ENCODE data around the gene SOBP. TPM values are rescaled to one million over a fixed set of nuclear protein-coding genes. Genes with fewer than 3 reads are reported as not detected.

Gene SOBP
- total RNA-seq, 4 donors from 2014 or later: 0.15 to 3.8 (median 1.6) TPM

GRCh38 chr6:107658920-107659865, 169.3 kb downstream of the SOBP start:
- peaks cover 0 to 16% (median 0%) of the 10 kb centered on the region in 3 donors for H3K4me1 ChIP-seq
- H3K27ac ChIP-seq: peak overlapping the region in 1 of 4 donors; percentile 61
- peaks cover 0 to 17% (median 0%) of the 10 kb centered on the region in 4 donors for H3K27me3 ChIP-seq
- no peaks in the 10 kb centered on the region for H3K36me3 ChIP-seq
- TF ChIP-seq POLR2A (IDR thresholded peaks at IDR 0.05): no peak
- TF ChIP-seq, protein P1, sequence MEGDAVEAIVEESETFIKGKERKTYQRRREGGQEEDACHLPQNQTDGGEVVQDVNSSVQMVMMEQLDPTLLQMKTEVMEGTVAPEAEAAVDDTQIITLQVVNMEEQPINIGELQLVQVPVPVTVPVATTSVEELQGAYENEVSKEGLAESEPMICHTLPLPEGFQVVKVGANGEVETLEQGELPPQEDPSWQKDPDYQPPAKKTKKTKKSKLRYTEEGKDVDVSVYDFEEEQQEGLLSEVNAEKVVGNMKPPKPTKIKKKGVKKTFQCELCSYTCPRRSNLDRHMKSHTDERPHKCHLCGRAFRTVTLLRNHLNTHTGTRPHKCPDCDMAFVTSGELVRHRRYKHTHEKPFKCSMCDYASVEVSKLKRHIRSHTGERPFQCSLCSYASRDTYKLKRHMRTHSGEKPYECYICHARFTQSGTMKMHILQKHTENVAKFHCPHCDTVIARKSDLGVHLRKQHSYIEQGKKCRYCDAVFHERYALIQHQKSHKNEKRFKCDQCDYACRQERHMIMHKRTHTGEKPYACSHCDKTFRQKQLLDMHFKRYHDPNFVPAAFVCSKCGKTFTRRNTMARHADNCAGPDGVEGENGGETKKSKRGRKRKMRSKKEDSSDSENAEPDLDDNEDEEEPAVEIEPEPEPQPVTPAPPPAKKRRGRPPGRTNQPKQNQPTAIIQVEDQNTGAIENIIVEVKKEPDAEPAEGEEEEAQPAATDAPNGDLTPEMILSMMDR (IDR thresholded peaks at IDR 0.05): no peak
- DNase-seq: no peak
- H3K4me3 ChIP-seq: no peak overlapping the region
- intact Hi-C loops (cut with DNase I): no loop called here
- H3K9me3 ChIP-seq: no peaks in the 10 kb centered on the region
- 68 to 71% methylated on average over 16 to 18 of the region's 18 CpGs for WGBS, 2 donors

DNA sequence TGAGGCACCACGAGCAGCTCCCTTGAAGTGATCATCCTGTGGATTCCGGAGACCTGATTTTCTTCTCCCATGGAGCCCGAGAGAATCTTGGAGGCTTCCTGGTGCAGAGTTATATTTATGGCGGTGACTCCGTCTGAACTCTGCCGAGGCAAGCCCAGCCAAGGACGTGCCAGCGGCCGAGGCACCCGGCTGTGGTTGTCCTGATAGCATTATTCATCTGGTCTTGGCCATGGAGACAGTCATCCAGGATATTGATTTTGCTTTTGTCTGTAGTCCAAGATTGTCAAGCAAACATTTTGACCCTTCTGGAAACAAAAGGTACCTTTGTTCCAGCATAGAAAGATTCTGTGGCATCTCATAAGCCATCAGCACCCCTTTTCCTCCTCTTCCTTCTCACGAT, 170.9 kb downstream of the SOBP start:
- Histone ChIP-seq H3K9me3 (no peaks in the 10 kb centered on the region), H3K27ac (no peak overlapping the region), H3K36me3 (no peaks in the 10 kb centered on the region), H3K4me1 (peaks cover 0 to 16% (median 0%) of the 10 kb centered on the region in 3 donors), H3K4me3 (no peak overlapping the region), H3K27me3 (peaks cover 0 to 17% (median 0%) of the 10 kb centered on the region in 4 donors)
- intact Hi-C loops (cut with DNase I): no loop called here
- WGBS, 2 donors: 86% methylated on average over 10 to 11 of the region's 11 CpGs
- DNase-seq: no peak
- TF ChIP-seq, protein P1 (IDR thresholded peaks at IDR 0.05): no peak
- no peak for TF ChIP-seq POLR2A (IDR thresholded peaks at IDR 0.05)

- peaks cover 0 to 16% (median 0%) of the 10 kb centered on the region in 3 donors for H3K4me1 ChIP-seq
- 88 to 91% methylated on average over 6 to 7 of the region's 7 CpGs for WGBS, 2 donors
Observed at GRCh38 chr6:107661291-107661690, 171.4 kb downstream of the SOBP start.

GRCh38 chr6:107662333-107662732, 172.4 kb downstream of the SOBP start:
- H3K4me3 ChIP-seq: no peak overlapping the region
- WGBS, 2 donors: 75 to 78% methylated on average over 4 of the region's 4 CpGs
- H3K9me3 ChIP-seq: no peaks in the 10 kb centered on the region

More at GRCh38 chr6:107661291-107661690, 171.4 kb downstream of the SOBP start:
- intact Hi-C loops (cut with DNase I): no loop called here
- Histone ChIP-seq H3K4me3 (no peak overlapping the region), H3K9me3 (no peaks in the 10 kb centered on the region), H3K36me3 (no peaks in the 10 kb centered on the region), H3K27ac (no peak overlapping the region), H3K27me3 (peaks cover 0 to 17% (median 0%) of the 10 kb centered on the region in 4 donors)
- TF ChIP-seq POLR2A (IDR thresholded peaks at IDR 0.05): no peak
- TF ChIP-seq, protein P1 (IDR thresholded peaks at IDR 0.05): no peak
- DNase-seq: no peak

More at GRCh38 chr6:107662333-107662732, 172.4 kb downstream of the SOBP start:
- no peak for DNase-seq
- peaks cover 0 to 12% (median 0%) of the 10 kb centered on the region in 3 donors for H3K4me1 ChIP-seq
- no peaks in the 10 kb centered on the region for H3K36me3 ChIP-seq
- no peak for TF ChIP-seq POLR2A (IDR thresholded peaks at IDR 0.05)
- TF ChIP-seq, protein P1 (IDR thresholded peaks at IDR 0.05): no peak
- peaks cover 0 to 17% (median 0%) of the 10 kb centered on the region in 4 donors for H3K27me3 ChIP-seq
- H3K27ac ChIP-seq: no peak overlapping the region
- intact Hi-C loops (cut with DNase I): no loop called here

Measured in esophagus squamous epithelium (tissue), 5 donors.